GM21360 (cell line): ENCODE measurements around the gene RNF121.

Source experiments
- ATAC-seq: cut with Tn5 transposase; IDR thresholded peaks from one replicate; pipeline ENCODE4 v1.9.1; 2021; ENCODE audit warnings: mild to moderate bottlenecking, moderate library complexity; ENCODE audit not compliant: unreplicated experiment

Gene RNF121

GRCh38 chr11:72004515-72005346, 75.9 kb downstream of the RNF121 start:
- ATAC-seq = no peak

- no peak for ATAC-seq
Observed at GRCh38 chr11:72005347-72006260, 76.8 kb downstream of the RNF121 start.

- ATAC-seq = no peak
Observed at GRCh38 chr11:72006309-72007088, 77.7 kb downstream of the RNF121 start.

- ATAC-seq = no peak
Observed at GRCh38 chr11:72007089-72007476, 78.2 kb downstream of the RNF121 start.

- ATAC-seq = no peak
Observed at GRCh38 chr11:72007587-72007986, 78.7 kb downstream of the RNF121 start.

GRCh38 chr11:72008728-72009127, 79.9 kb downstream of the RNF121 start:
- ATAC-seq = no peak

GRCh38 chr11:72009156-72009555, 80.3 kb downstream of the RNF121 start:
- no peak for ATAC-seq

- ATAC-seq = no peak
Observed at GRCh38 chr11:72010529-72011233, 81.8 kb downstream of the RNF121 start.

- no peak for ATAC-seq
Observed at GRCh38 chr11:72012091-72012630, 83.3 kb downstream of the RNF121 start.

GRCh38 chr11:72012897-72013721, 84.3 kb downstream of the RNF121 start:
- no peak for ATAC-seq

GRCh38 chr11:72013765-72014711, 85.2 kb downstream of the RNF121 start:
- ATAC-seq = no peak

GRCh38 chr11:72014761-72015320, 86.0 kb downstream of the RNF121 start:
- no peak for ATAC-seq

- no peak for ATAC-seq
Observed at GRCh38 chr11:72015511-72016061, 86.7 kb downstream of the RNF121 start.

- no peak for ATAC-seq
Observed at GRCh38 chr11:72018171-72018570, 89.3 kb downstream of the RNF121 start.

GRCh38 chr11:72023335-72023734, 94.5 kb downstream of the RNF121 start:
- ATAC-seq = no peak

- no peak for ATAC-seq
Observed at GRCh38 chr11:72024069-72024754, 95.4 kb downstream of the RNF121 start.

GRCh38 chr11:72026090-72026489, 97.2 kb downstream of the RNF121 start:
- ATAC-seq = no peak
